Endodermal cell (in vitro differentiated cells): ENCODE measurements around the gene FRRS1. TPM values are rescaled to one million over a fixed set of nuclear protein-coding genes. Genes with fewer than 3 reads are reported as not detected.

ENCODE experiments used
- DNase-seq: peaks from one replicate; pipeline ENCODE4 v3.0.0-alpha.2; 2017
- H3K27ac ChIP-seq: 2 replicates; pipeline ENCODE4 v1.5.1; 2013; ENCODE audit warnings: mild to moderate bottlenecking, low read depth, low read length, moderate library complexity
- H3K27me3 ChIP-seq: 2 replicates; pipeline ENCODE4 v1.6.1; 2013; ENCODE audit warnings: mild to moderate bottlenecking, low read length, moderate library complexity; ENCODE audit not compliant: insufficient read depth, control insufficient read depth, poor library complexity, severe bottlenecking
- H3K36me3 ChIP-seq: 2 replicates; pipeline ENCODE4 v1.7.0; 2013; ENCODE audit warnings: mild to moderate bottlenecking, low read length, moderate library complexity; ENCODE audit not compliant: control insufficient read depth, insufficient read depth
- H3K4me1 ChIP-seq: one replicate; pipeline ENCODE4 v1.7.0; 2013; ENCODE audit warnings: low read length; ENCODE audit not compliant: control insufficient read depth, insufficient read depth
- H3K4me3 ChIP-seq: 2 replicates; pipeline ENCODE4 v1.5.1; 2013; ENCODE audit warnings: mild to moderate bottlenecking, low read length, moderate library complexity
- H3K9ac ChIP-seq: 2 replicates; pipeline ENCODE4 v1.6.1; 2013; ENCODE audit warnings: mild to moderate bottlenecking, low read length, moderate library complexity; ENCODE audit not compliant: poor library complexity, severe bottlenecking; ENCODE audit errors: extremely low read depth
- H3K9me3 ChIP-seq: 2 replicates; pipeline ENCODE4 v1.6.1; 2013; ENCODE audit warnings: mild to moderate bottlenecking, low read length, moderate library complexity; ENCODE audit not compliant: control insufficient read depth
- H3K27ac Mint-ChIP-seq: 2 replicates; pipeline ENCODE4 v1.8.0; 2020; ENCODE audit warnings: mixed read lengths
- H3K27me3 Mint-ChIP-seq: 2 replicates; pipeline ENCODE4 v1.8.0; 2021; ENCODE audit warnings: mild to moderate bottlenecking, mixed read lengths; ENCODE audit not compliant: insufficient read depth
- H3K36me3 Mint-ChIP-seq: 2 replicates; pipeline ENCODE4 v1.8.0; 2020; ENCODE audit warnings: low read depth, mixed read lengths
- H3K4me1 Mint-ChIP-seq: 2 replicates; pipeline ENCODE4 v1.8.0; 2020; ENCODE audit warnings: mixed read lengths
- H3K4me3 Mint-ChIP-seq: 2 replicates; pipeline ENCODE4 v1.8.0; 2020; ENCODE audit warnings: mild to moderate bottlenecking, moderate library complexity, mixed read lengths
- H3K9me3 Mint-ChIP-seq: 2 replicates; pipeline ENCODE4 v1.8.0; 2020; ENCODE audit warnings: mild to moderate bottlenecking, mixed read lengths
- WGBS, 2 experiments: methylation state at CpG; one replicate each; pipeline versions ENCODE4 v1.1.5 to v1.1.7; 2013; ENCODE audit warnings: missing lambda C conversion rate in 2 of 2, mixed read lengths in 1 of 2; ENCODE audit not compliant: insufficient coverage in 1 of 2, insufficient read length in 1 of 2; 5-methylcytosine and 5-hydroxymethylcytosine counted together
- total RNA-seq, 2 donors: library from RNA; stranded (reverse); fragmentation: NEBNext Ultra II Directional in 1 of 2; extraction: Animal tissue kit (Norgen Biotek cat#: 25700) in 1 of 2; gene quantifications; 2 replicates in 1 of 2; 3 replicates in 1 of 2; pipeline ENCODE4 v1.2.1, GENCODE V29; 2021
- TF ChIP-seq, protein P1 (sequence below): fragments of 200-600 bp; sonication (generic); conservative IDR thresholded peaks from 2 replicates; pipeline ENCODE4 v1.5.0; 2021; ENCODE audit warnings: antibody characterized with exemption, mild to moderate bottlenecking

The FRRS1 gene
- total RNA-seq, 2 donors from 2014 or later, result 9.9 to 24.4 TPM

DNA sequence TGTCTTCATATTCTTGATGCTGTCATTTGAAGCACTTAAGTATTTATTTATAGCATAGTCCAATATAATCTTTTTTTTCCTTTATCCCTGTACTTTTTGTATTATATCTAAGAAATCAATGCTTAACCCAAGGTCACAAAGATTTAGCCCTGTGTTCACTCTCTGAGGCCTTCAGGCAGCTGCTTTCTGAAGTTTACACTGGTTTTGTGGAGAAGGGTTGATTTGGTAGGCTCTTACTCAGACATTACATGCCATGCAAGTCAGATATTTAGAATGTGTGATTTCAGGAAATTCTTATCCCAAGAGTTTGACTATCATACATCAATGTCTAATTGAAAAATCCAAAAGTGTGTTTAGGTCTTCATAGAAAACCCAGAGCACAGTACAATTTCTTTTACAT is 64.2 kb downstream of the FRRS1 start:
- Histone ChIP-seq H3K27ac (no peak overlapping the region), H3K27me3 (peaks cover 11% of the 10 kb centered on the region), H3K36me3 (no peaks in the 10 kb centered on the region), H3K4me3 (no peak overlapping the region), H3K9ac (no peak overlapping the region), H3K9me3 (peaks cover 28% of the 10 kb centered on the region), H3K4me1 (no peaks in the 10 kb centered on the region)
- peaks cover 24% of the 10 kb centered on the region for H3K27me3 Mint-ChIP-seq
- peaks cover 19% of the 10 kb centered on the region for H3K9me3 Mint-ChIP-seq
- no peak overlapping the region for H3K4me3 Mint-ChIP-seq
- no peak for DNase-seq
- peaks cover 6% of the 10 kb centered on the region for H3K4me1 Mint-ChIP-seq
- no peak overlapping the region for H3K27ac Mint-ChIP-seq
- TF ChIP-seq, protein P1, sequence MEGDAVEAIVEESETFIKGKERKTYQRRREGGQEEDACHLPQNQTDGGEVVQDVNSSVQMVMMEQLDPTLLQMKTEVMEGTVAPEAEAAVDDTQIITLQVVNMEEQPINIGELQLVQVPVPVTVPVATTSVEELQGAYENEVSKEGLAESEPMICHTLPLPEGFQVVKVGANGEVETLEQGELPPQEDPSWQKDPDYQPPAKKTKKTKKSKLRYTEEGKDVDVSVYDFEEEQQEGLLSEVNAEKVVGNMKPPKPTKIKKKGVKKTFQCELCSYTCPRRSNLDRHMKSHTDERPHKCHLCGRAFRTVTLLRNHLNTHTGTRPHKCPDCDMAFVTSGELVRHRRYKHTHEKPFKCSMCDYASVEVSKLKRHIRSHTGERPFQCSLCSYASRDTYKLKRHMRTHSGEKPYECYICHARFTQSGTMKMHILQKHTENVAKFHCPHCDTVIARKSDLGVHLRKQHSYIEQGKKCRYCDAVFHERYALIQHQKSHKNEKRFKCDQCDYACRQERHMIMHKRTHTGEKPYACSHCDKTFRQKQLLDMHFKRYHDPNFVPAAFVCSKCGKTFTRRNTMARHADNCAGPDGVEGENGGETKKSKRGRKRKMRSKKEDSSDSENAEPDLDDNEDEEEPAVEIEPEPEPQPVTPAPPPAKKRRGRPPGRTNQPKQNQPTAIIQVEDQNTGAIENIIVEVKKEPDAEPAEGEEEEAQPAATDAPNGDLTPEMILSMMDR, result no peak
- H3K36me3 Mint-ChIP-seq, result peaks cover 3% of the 10 kb centered on the region

DNA sequence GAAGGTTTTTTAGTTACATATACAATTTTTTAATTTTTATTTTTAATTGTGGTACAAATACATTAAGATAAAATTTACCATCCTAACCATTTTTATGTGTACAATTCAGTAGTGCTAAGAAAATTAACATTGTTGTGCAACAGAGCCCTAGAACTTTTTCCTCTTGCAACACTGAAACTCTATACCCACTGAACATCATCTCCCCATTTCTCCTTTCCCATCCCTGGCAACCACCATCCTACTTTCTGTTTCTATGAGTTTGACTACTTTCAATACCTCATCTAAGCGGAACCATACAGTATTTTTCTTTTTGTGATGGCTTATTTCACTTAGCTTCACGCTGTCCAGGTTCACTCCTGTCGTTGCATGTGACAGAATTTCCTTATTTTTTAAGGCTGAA is 66.4 kb downstream of the FRRS1 start:
- no peak overlapping the region for H3K4me3 Mint-ChIP-seq
- H3K9ac ChIP-seq, result no peak overlapping the region
- no peaks in the 10 kb centered on the region for H3K36me3 ChIP-seq
- H3K4me1 ChIP-seq, result no peaks in the 10 kb centered on the region
- H3K27me3 Mint-ChIP-seq, result peaks cover 41% of the 10 kb centered on the region
- H3K4me3 ChIP-seq, result no peak overlapping the region
- DNase-seq, result no peak
- no peak overlapping the region for H3K27ac Mint-ChIP-seq
- H3K9me3 Mint-ChIP-seq, result peaks cover 19% of the 10 kb centered on the region
- H3K9me3 ChIP-seq, result peaks cover 28% of the 10 kb centered on the region
- peaks cover 6% of the 10 kb centered on the region for H3K4me1 Mint-ChIP-seq
- H3K36me3 Mint-ChIP-seq, result peaks cover 3% of the 10 kb centered on the region
- H3K27me3 ChIP-seq, result peaks cover 32% of the 10 kb centered on the region
- TF ChIP-seq, protein P1, result no peak
- WGBS, 2 experiments, result 93 to 100% methylated on average over 1 to 3 of the region's 3 CpGs
- no peak overlapping the region for H3K27ac ChIP-seq

DNA sequence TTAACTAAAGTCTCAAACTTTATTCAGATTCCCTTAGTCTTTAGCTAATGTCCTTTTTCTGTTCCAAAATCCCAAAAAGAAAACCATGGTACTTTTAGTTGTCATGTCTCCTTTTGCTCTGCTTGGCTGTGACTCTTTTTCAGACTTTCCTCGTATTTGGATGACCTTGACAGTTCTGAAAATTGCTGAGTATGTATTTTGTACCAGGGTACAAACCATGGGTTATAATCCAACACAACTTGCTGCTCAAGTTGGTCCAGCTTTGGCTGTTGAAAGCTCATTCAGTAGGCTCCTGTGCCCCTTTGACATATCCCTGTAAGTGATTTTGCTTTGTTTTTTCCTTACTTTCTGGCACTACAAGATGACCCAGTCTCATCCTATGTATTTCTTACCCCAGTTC is 68.9 kb downstream of the FRRS1 start:
- no peaks in the 10 kb centered on the region for H3K4me1 ChIP-seq
- peaks cover 21% of the 10 kb centered on the region for H3K9me3 ChIP-seq
- no peak overlapping the region for H3K4me3 ChIP-seq
- 83 to 93% methylated on average over 1 of the region's 1 CpG for WGBS, 2 experiments
- H3K27ac ChIP-seq, result no peak overlapping the region
- Mint-ChIP-seq H3K4me3 (no peak overlapping the region), H3K27ac (no peak overlapping the region), H3K9me3 (peaks cover 18% of the 10 kb centered on the region), H3K27me3 (peaks cover 42% of the 10 kb centered on the region), H3K36me3 (peaks cover under 1% of the 10 kb centered on the region), H3K4me1 (peaks cover 6% of the 10 kb centered on the region)
- TF ChIP-seq, protein P1, result no peak
- no peaks in the 10 kb centered on the region for H3K36me3 ChIP-seq
- no peak overlapping the region for H3K9ac ChIP-seq
- peaks cover 36% of the 10 kb centered on the region for H3K27me3 ChIP-seq
- no peak for DNase-seq
